Measurements from ENCODE around the gene WDR46.

- no peak for TF ChIP-seq CTCF (IDR thresholded peaks at IDR 0.05; ENCODE audit: poor library complexity, severe bottlenecking)
- no peak for TF ChIP-seq EZH2 (IDR thresholded peaks at IDR 0.05; ENCODE audit: borderline replicate concordance, insufficient read depth, low read length, poor library complexity, severe bottlenecking)
- no peak for TF ChIP-seq POLR2AphosphoS5 (IDR thresholded peaks at IDR 0.05)
- no peak for TF ChIP-seq REST (IDR thresholded peaks at IDR 0.05; ENCODE audit: borderline replicate concordance)
Observed at GRCh38 chr6:33252759-33253158, 36.3 kb downstream of the WDR46 start.
